ENCODE data around the gene LAMB1. TPM values are rescaled to one million over a fixed set of nuclear protein-coding genes. Genes with fewer than 3 reads are reported as not detected.
"Not testable (repeated sequence)": the region's sequence is repeated elsewhere in the genome, so short reads cannot be mapped to it uniquely, and the experiment has no call there.

The LAMB1 gene
- polyA plus RNA-seq, 4 donors: 638 to 817 (median 677) TPM

DNA sequence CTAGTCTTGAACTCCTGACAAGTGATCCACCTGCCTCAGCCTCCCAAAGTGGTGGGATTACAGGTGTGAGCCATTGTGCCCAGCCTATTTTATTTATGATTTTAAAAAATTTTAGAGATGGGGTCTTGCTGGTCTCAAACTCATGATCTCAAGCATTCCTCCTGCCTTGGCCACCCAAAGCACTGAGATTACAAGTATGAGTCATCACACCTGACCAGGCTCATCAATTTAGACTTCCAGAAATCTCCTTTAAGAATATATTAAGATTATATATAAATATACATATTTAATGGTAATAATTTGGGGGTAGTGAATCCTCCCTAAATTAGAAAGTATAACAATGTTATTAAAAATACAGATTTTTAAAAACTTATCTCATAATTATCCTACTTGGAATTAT lies 29.1 kb downstream of the LAMB1 start:
- no peak for DNase-seq (ENCODE audit: low read depth in 4 of 4, low spot score in 3 of 4)

DNA sequence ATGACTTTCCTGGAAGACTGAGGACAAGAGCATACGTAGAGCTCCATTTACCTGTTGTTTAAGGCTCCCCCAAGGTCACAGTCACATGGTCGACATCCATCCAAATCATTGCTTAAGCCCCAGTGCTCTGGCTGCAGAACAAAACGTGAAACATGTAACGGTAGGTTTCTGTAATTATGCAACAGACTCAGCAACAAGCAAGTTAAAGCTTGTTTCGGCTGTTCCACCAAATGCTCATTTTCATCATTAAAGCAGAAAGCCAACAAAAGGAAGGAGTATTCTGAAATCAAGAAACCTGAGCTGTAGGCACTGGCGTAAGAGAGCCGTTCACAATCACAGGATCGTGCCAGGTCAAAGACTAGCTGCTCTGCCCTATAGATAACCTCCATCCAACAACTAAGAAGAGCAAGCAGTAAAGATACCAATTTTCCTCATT lies 30.0 kb downstream of the LAMB1 start:
- DNase-seq (ENCODE audit: low read depth in 4 of 4, low spot score in 3 of 4): no peak

- no peak for DNase-seq (ENCODE audit: low read depth in 4 of 4, low spot score in 3 of 4)
Measured at GRCh38 chr7:107972075-107972482, 30.9 kb downstream of the LAMB1 start.

GRCh38 chr7:107971613-107972012 lies 31.3 kb downstream of the LAMB1 start:
- DNase-seq (ENCODE audit: low read depth in 4 of 4, low spot score in 3 of 4): no peak

- no peak for DNase-seq (ENCODE audit: low read depth in 4 of 4, low spot score in 3 of 4)
Measured at GRCh38 chr7:107971100-107971499, 31.9 kb downstream of the LAMB1 start.

GRCh38 chr7:107969856-107970255 lies 33.1 kb downstream of the LAMB1 start:
- DNase-seq (ENCODE audit: low read depth in 4 of 4, low spot score in 3 of 4): no peak

- DNase-seq (ENCODE audit: low read depth in 4 of 4, low spot score in 3 of 4): no peak
Measured at GRCh38 chr7:107968449-107968848, 34.5 kb downstream of the LAMB1 start.

DNA sequence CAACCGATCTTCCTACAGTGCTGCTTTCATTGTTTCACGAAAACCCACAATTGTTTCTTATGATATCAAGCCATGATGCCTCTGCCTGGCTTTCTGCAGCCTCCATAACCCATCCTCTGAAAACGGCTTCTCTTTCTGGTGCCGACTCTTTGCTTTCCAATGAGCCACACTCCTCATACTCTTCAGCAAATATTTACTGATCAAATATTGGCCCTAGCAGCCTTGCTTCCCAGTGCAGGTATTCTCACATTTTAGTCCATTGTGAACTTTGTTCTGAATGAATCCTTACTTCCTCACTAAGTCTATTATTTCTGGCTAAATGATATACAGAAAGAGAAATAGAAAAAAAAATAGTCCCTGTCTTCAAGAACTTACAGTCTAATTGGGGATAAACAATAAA lies 35.5 kb downstream of the LAMB1 start:
- no peak for DNase-seq (ENCODE audit: low read depth in 4 of 4, low spot score in 3 of 4)

- no peak for DNase-seq (ENCODE audit: low read depth in 4 of 4, low spot score in 3 of 4)
Measured at GRCh38 chr7:107966711-107967110, 36.2 kb downstream of the LAMB1 start.

- no peak for DNase-seq (ENCODE audit: low read depth in 4 of 4, low spot score in 3 of 4)
Measured at GRCh38 chr7:107964510-107964909, 38.5 kb downstream of the LAMB1 start.

GRCh38 chr7:107962817-107963216 lies 40.1 kb downstream of the LAMB1 start:
- no peak for DNase-seq (ENCODE audit: low read depth in 4 of 4, low spot score in 3 of 4)

DNA sequence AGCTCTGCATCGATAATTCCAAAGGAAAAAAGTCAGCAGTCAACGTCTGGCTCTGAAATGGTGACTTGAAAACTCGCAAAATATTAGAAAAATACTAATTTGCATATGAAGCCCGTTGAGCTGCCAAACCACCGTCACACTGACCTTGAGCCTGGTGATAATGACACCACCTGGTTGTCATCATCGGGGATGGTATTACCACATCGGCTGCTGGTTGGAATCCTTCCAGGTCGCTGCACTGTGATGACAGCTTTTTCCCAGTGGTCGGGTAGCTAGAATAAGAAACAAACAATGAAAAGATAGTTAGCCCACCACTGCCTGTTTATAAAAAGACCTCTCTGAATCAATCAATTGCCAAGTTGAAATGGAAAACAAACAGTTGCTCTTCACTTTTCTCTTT lies 41.6 kb downstream of the LAMB1 start:
- no peak for DNase-seq (ENCODE audit: low read depth in 4 of 4, low spot score in 3 of 4)

DNA sequence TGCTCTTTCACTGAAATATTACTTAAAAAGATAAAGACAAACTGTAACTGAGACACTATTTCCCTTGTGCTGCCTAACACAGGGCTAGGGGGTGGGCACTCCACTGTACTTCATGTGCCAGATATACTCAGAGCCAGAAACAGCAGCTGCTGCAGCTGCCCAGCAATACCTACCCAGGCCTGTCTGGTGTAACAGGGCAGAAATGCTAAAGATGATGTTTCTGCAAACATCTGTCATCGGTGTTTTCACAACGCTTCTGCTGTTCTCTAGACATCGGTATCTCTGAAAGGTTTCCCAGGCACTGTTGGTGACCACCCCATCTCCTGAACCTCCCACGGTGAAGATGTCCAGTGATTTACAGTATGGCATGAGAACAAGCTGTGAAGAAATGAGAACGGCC lies 42.7 kb downstream of the LAMB1 start:
- no peak for DNase-seq (ENCODE audit: low read depth in 4 of 4, low spot score in 3 of 4)

- no peak for DNase-seq (ENCODE audit: low read depth in 4 of 4, low spot score in 3 of 4)
Measured at GRCh38 chr7:107959527-107959898, 43.4 kb downstream of the LAMB1 start.

- no peak for DNase-seq (ENCODE audit: low read depth in 4 of 4, low spot score in 3 of 4)
Measured at GRCh38 chr7:107958764-107959526, 44.0 kb downstream of the LAMB1 start.

- DNase-seq (ENCODE audit: low read depth in 4 of 4, low spot score in 3 of 4): no peak
Measured at GRCh38 chr7:107957436-107957835, 45.5 kb downstream of the LAMB1 start.

DNA sequence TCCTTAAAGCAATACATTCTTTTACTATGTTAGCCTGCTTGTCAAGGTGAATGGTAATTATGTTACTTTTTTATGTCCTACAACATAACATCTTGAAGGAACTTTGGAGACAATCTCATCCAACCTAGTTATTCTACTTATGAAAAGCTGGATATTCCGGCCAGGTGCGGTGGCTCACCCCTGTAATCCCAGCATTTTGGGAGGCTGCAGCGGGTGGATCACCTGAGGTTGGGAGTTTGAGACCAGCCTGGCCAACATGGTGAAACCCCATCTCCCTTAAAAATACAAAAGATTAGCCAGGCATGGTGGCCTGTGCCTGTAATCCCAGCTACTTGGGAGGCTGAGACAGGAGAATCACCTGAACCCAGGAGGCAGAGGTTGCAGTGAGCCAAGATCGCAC lies 46.0 kb downstream of the LAMB1 start:
- not testable (repeated sequence) for DNase-seq (ENCODE audit: low read depth in 4 of 4, low spot score in 3 of 4)

- DNase-seq (ENCODE audit: low read depth in 4 of 4, low spot score in 3 of 4): no peak
Measured at GRCh38 chr7:107955394-107955793, 47.6 kb downstream of the LAMB1 start.

GRCh38 chr7:107953924-107954303 lies 49.0 kb downstream of the LAMB1 start:
- no peak for DNase-seq (ENCODE audit: low read depth in 4 of 4, low spot score in 3 of 4)

DNA sequence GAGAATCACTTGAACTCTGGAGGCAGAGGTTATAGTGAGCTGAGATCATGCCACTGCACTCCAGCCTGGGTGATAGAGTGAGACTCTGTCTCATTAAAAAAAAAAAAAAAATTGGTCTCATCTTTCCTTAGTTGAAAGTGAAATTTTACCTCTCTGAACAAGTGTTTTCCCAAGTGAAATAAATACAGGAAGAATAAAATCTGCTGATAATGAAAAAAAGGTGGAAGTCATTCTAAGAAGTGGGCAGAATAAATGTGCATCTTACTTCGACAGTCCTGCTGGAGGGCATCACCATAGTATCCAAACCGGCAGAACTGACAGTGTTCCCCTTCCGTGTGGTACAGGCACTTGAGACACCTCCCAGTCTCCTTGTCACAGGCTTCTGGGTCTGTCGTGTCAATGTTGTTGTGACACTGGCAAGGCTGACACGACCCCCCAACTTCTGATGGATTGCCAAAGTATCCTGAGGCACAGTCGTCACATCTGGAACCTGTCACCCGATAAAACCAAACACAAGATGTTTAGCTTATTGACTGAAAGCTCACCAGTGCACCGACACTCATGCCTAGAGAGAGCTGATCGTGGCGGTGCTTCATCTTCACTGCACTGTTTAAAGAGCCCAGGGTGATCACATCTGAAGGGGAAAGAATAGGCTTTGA lies 49.6 kb downstream of the LAMB1 start:
- DNase-seq (ENCODE audit: low read depth in 4 of 4, low spot score in 3 of 4): no peak

DNA sequence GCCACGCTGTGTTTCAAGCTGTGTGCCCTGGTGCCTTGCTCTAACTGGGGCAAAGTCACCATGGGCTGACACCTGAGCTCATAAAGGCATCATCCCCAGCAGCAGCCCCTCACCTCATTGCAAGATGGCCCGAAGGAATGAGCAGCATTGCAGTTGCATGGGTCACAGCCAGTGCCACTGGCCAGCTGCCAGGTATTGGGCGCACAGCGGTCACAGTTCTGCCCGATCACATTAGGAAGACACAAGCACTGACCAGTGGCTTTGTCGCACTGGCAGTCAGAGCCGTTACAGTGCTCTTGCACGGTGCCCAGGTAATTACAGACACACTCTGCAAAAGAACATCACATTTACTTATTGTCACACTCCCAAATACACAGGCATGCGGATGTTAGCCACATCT lies 51.1 kb downstream of the LAMB1 start:
- no peak for DNase-seq (ENCODE audit: low read depth in 4 of 4, low spot score in 3 of 4)

GRCh38 chr7:107951172-107951787 lies 51.7 kb downstream of the LAMB1 start:
- DNase-seq (ENCODE audit: low read depth in 4 of 4, low spot score in 3 of 4): no peak

Measured in left renal pelvis (tissue), 4 donors.